Activated CD8-positive, alpha-beta memory T cell treated with anti-CD3 and anti-CD28 coated beads, Interleukin-2, amount 50 U/mL, for 48 hours (primary cell): ENCODE measurements around the gene NR2F6.
A peak's percentile ranks its signal among the peaks of the same experiment; 100 is the strongest.
"Not testable (repeated sequence)": the region's sequence is repeated elsewhere in the genome, so short reads cannot be mapped to it uniquely, and the experiment has no call there.

Experiments used
- DNase-seq: peaks from one replicate; pipeline ENCODE4 v3.0.0-alpha.2; 2020

The NR2F6 gene

DNA sequence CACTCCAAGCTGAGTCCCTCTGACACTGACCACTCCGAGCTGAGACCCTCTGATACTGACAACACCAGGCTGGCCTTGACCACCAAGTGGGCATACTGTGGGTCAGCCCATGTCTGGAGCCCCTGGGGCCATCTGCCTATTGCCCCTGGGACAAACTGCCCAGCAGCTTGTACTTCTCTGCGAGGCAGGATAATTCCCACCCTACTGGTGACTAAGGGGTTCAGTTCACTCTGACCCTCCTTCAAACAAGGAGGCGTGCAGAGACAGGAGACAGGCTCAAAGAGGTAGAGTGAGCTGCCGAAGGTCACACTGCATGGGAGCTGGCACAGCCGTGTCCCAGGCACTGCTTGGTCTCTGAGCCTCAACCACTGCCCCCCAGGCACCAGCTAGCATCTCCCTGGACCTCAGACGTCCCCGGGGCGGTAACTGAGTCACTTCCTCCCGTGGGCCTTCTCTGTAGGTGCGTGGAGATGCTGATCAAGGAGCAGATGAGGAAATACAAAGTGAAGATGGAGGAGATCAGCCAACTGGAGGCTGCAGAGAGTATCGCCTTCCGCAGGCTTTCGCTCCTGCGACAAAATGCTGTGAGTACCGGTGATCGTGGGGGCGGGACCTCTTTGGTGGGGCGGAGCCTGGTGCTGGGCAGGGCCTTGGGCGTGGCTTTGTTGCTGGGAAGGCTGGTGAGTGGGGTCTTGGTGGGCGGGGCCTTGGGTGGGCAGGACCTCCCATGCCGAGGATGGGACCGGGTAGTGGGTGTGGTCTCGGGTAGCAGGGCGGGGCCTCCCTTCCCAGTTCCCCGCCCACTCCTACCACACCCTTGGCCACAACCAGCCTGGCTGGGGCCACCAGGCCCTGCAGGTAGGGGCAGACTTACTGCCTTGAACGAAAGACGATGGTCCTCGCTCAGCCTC, 36.3 kb downstream of the NR2F6 start:
- DNase-seq = peak; percentile 81

DNA sequence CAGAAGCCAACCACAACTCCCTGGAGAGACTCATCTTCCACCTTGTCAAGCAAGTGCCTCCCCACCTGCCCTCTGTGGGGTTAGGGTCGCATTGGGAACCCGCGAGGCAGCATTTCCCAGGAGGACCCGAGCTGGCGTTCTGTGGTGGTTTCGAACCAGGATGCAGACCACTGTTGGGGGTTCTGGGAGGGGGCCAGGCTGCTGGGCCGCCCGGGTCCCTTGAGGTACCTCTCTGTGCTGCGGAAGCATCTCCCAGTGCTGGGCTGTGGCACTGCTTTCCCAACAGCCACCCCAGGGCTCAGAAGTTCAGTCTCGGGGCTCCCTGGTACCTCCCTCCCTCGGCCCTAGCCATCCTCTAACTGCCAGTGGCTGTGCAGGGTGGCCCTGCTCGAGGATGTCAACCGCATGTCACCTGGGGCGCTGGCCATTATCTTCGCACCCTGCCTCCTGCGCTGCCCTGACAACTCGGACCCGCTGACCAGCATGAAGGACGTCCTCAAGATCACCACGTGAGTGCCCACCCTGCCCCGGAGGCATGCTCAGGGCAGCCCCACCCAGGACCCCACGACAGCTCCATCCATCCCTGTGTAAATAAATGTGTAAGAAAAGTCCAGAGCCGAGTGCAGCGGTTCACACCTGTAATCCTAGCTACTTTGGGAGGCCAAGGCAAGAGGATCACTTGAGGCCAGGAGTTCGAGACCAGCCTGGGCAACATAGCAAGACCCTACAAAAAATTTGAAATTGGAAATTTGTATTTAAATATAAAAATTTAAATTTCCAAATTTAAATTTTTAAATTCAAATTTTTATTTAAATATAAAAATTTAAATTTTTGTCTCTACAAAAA, 38.8 kb downstream of the NR2F6 start:
- DNase-seq = no peak

DNA sequence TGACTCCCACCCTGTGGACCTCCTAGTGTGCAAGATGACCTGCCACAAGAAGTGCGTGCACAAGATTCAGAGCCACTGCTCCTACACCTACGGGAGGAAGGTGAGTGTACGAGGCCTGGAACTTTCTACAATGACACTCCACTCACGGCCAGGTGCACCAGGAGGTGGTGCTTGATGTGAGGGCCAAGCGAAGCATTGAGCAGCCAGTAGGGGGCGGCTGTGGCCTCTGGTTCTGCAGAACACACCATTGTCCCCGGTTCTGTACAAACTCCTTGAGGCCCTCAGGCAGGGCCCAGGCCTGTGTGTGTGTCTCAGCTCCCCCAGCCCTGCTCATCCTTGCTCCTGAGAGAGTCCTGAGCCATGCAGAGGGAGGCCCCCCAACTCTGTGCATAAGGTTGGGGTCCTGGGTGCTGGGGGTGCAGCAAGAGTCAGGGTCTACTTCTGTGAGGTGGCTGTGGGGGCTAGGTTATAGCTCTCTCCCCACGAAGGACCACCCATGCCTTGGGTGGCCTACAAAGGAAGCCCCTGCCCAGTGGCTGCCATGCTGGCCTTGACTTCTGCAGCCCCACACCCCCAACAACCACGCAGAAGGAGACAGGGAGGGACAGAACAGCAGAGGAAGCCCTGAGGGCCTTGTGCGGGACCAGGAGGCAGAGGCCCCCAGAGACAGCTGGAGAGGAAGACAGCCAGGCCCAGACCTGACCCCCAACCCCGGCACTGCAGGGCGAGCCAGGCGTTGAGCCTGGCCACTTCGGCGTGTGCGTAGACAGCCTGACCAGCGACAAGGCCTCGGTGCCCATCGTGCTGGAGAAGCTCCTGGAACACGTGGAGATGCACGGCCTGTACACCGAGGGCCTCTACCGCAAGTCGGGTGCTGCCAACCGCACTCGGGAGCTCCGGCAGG, 40.2 kb downstream of the NR2F6 start:
- DNase-seq = peak; percentile 72

DNA sequence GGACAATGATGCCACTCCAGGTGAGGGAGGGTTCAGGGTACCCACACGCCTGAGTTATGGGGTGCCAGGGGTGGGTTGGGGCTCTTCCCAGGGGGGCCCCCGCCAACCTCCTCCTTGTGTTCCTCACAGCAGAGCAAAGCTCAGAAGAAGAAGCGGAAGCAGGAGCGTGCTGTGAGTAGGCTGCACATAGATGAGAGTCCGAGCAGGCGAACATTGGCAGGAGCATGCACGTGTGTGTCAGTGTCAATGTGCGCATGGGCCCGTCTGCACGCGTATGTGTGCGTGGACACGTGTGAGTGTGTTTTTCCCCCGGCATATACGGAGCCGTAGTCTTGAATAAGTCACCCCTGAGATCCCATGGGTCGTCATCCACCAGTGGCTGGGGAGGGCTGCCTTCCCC, 43.0 kb downstream of the NR2F6 start:
- no peak for DNase-seq

DNA sequence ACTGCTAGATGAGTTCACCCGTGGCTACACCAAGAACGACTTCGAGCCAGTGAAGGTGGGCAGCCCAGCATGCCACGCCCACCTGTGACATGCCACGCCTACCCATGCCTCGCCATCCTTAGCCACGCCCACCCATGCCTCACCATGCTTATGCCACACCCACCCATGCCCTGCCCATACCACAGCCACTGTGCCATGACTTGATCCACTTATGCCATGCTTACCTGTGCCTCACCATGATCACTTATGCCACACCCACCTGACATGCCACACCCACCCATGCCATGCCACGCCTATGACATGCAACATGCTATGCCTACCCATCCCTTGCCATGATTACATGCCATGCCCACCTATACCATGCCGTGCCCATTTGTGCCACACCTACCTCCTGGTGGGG, 43.5 kb downstream of the NR2F6 start:
- no peak for DNase-seq

DNA sequence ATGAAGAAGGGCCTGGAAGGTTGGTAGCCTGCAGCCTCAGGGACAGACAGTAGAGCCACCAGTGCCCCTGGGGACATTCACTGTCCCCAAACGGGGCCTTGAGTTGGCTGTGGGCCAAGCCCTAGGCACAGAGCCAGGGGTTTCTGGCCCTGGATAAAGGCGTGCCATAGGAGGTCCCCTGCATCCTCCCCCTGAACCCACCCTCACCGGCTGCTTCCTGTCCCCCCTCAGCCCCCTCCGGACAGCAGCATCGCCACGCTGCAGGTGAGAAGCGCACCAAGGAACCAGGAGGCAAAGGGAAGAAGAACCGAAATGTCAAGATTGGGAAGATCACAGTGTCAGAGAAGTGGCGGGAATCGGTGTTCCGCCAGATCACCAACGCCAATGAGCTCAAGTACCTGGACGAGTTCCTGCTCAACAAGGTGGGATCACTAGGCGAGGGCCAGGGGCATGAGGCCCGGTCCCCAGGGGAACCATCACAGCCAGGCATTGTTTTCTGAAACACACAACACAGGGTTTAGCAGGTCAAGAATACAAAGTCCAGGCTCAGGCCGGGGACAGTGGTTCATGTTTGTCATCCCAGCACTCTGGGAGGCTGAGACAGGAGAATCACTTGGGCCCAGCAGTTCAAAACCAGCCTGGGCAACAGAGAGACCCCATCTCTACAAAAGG, 45.2 kb downstream of the NR2F6 start:
- no peak for DNase-seq

DNA sequence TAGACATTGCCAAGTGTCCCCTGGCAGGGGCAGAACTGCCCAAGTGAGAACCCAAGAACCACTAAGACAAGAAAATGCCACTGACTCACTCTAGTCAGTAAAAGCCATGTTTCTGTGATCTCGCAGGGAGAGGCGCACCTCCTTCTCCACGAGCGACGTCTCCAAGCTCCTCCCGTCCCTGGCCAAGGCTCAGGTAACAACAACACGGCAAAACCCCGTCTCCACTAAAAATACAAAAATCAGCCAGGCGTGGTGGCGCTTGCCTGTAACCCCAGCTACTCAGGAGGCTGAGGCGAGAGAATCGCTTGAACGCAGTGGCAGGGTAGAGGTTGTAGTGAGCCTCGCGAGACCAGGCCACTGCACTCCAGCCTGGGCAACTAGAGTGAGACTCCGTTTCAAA, 48.1 kb downstream of the NR2F6 start:
- DNase-seq = no peak

DNA sequence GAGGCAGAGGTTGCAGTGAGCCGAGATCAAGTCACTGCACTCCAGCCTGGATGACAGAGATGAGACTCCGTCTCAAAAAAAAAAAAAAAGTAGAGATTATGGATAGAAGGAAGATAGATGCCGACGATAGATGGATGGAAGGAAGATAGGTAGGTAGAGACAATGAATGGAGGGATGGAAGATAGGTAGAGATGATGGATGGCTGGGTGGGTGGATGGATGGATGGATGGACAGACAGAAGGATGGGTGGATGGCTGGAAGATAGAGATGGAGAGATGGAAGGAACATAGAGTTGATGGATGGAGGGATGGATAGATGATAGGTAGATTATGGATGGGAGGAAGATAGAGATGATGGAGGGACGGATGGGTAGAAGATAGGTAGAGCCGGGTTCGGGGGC, 49.1 kb downstream of the NR2F6 start:
- no peak for DNase-seq

DNA sequence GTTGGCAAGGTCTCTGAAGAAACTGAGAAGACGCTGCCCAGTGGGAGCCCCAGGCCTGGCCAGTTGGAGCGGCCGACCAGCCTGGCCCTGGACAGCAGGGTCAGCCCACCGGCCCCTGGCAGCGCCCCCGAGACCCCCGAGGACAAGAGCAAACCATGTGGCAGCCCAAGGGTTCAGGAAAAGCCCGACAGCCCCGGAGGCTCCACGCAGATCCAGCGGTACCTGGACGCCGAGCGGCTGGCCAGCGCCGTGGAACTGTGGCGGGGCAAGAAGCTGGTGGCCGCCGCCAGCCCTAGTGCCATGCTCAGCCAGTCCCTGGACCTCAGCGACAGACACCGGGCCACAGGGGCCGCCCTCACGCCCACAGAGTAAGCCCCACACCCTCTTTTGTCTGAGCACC, 50.6 kb downstream of the NR2F6 start:
- DNase-seq = peak; percentile 40

DNA sequence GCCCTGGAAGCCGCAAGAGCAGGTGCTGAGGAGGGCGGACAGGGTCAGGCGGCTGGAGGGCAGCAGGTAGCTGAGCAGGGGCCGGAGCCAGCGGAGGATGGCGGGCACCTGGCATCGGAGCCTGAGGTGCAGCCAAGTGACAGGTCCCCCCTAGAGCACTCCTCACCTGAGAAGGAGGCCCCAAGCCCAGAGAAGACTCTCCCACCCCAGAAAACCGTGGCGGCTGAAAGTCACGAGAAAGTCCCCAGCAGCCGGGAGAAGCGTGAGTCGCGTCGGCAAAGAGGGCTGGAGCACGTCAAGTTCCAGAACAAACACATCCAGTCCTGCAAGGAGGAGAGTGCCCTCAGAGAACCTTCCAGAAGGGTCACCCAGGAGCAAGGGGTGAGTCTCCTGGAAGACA, 51.1 kb downstream of the NR2F6 start:
- DNase-seq = no peak

DNA sequence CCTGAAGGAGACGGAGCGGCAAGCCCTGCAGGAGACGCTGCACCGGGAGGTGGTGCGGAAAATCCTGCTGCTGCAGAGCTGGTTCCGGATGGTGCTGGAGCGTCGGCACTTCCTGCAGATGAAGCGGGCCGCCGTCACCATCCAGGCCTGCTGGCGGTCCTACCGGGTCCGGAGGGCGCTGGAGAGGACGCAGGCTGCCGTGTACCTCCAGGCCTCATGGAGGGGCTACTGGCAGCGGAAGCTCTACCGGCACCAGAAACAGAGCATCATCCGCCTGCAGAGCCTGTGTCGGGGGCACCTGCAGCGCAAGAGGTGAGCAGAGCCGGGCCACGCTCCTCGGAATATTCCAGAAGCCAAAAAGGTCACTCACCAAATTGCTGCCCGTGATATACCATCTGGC, 53.0 kb downstream of the NR2F6 start:
- no peak for DNase-seq

DNA sequence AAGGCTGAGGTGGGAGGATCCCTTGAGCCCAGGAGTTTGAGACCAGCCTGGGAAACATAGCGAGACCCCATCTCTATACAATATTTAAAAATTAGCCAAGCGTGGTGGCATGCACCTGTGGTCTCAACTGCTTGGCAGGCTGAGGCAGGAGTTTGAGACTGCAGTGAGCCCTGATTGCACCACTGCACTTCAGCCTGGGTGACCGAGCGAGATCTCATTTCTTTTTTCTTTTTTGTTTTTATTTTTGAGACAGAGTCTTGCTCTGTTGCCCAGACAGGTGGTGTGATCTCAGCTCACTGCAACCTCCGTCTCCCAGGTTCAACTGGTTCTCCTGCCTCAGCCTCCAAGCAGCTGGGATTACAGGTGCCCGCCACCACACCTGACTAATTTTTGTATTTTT, 54.0 kb downstream of the NR2F6 start:
- DNase-seq = not testable (repeated sequence)

DNA sequence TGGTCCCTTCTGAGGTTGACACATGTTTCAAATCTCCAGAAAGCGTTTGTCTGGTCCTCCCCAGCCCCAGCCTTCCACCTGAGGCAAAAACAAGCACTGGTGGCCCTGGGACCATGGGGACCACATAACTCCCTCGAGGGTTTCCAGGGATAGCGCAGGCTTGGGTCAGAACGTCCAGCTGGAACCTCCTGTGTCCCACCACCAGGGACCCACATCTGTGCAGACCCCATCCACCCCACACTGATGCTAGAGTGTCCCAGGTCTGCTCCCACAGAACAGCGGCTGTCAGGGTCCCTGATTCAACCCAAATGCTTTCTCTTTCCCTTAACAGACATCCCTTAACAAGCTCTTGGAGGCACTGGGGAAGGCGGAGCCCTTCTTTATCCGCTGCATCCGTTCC, 60.1 kb downstream of the NR2F6 start:
- DNase-seq = no peak

DNA sequence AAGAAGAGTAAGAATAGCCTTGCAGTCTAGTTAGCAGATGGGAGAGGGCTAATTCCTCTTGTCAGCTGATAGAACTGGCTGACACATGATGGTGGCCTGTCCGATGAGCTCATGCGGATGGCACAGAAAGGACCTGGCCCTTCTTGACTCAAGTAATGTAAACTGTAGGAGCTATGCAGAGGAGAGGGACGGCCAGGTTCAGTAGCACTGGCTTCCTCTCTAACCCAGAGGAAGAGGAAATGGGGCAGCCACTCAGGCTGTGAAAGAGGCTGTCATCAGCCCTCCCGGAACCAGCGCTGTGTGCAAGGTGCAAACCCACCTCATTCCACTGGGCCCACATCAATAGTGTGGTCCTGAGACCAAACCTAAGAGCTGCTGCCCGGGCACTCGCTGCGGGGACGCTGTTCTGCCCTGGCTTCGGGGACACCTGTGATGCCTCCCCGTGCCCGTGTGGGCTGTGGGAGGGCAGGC, 61.3 kb downstream of the NR2F6 start:
- DNase-seq = peak; percentile 68

DNA sequence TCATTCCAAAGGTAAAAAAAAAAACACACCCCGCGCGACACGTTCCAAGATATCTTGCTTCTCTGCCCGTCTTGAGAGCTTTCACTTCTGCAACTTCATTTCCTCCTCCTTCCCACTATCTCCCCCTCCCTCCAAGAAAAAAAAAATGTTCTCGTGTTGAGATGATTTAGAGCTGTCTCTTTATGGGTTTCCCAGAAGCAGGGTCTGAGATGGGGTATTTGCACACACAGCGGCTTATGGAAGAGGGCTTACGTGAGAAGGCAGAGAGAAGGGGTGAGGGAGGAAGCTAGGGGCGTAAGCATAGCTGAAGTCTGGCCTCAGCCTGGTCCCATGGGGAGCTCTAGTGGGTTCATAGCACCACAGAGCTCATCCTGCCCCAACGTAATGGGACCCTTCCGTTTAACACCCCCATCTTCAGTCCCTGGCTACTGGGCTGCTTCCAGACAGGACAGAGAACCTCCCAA, 61.8 kb downstream of the NR2F6 start:
- peak; percentile 62 for DNase-seq

DNA sequence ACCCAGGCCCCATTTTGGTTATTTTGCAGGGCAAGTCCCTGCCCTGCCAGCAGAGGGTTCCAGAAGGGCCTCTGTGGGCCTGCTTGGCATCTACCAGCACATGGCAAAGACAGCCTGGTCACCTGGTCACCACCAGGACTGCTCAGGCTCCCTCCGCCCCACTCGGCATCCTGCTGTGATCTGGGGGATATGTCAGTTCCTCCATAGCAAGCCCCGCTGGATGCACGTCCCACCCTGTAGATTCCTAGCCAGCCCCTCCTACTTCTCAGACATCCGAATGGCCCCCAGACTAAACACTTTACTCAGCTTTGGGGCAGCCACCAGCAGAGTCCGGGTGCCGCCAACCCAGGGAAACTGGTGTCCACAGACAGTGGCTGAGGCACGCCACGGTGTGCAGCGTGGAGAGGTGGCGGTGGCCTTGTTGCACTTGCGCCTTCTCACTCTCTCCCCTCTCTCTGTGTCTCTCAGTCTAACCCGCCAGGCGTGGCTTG, 62.4 kb downstream of the NR2F6 start:
- DNase-seq = peak; percentile 69
